H1 (cell line): ENCODE data around the gene TEAD3. TPM values are rescaled to one million over a fixed set of nuclear protein-coding genes. Genes with fewer than 3 reads are reported as not detected.

Experiments used
- CTCF ChIA-PET: fragments of 300-600 bp; sonication (Branson Sonifier 250); formaldehyde crosslinking; loops from one replicate; lab custom pipeline; 2021; ENCODE audit not compliant: partially characterized antibody; lab: Charles Lee
- POLR2A ChIA-PET: fragments of 300-600 bp; sonication (Branson Sonifier 250); formaldehyde crosslinking; loops from one replicate; lab custom pipeline; 2021; ENCODE audit warnings: inconsistent platforms; ENCODE audit not compliant: partially characterized antibody; lab: Charles Lee
- DNase-seq, 2 experiments: peaks; one replicate each; pipeline versions ENCODE4 v3.0.0 to v3.0.0-alpha.2; 2010 to 2022; ENCODE audit warnings: low spot score in 2 of 2, low read depth in 1 of 2, mixed read lengths in 1 of 2
- FAIRE-seq: peaks from 2 replicates; lab custom pipeline; 2011; peaks lifted over from hg19 to GRCh38; lab: Jason Lieb, UNC
- H2AFZ ChIP-seq: 2 replicates; pipeline ENCODE4 v1.8.1; 2012; ENCODE audit warnings: low read length, inconsistent platforms
- H2AK5ac ChIP-seq: 2 replicates; pipeline ENCODE4 v1.6.1; 2013; ENCODE audit warnings: low read depth, low read length
- H2BK120ac ChIP-seq: replicated peaks from 2 replicates; pipeline ENCODE3; 2013; ENCODE audit warnings: low read depth, low read length, inconsistent platforms
- H2BK12ac ChIP-seq: 2 replicates; pipeline ENCODE4 v1.6.1; 2013; ENCODE audit warnings: low read depth, low read length
- H2BK15ac ChIP-seq: 2 replicates; pipeline ENCODE4 v1.6.1; 2013; ENCODE audit warnings: low read length
- H2BK20ac ChIP-seq: 2 replicates; pipeline ENCODE4 v1.6.1; 2013; ENCODE audit warnings: low read length
- H2BK5ac ChIP-seq: 2 replicates; pipeline ENCODE4 v1.6.1; 2013; ENCODE audit warnings: low read depth, low read length
- H3K14ac ChIP-seq: 2 replicates; pipeline ENCODE4 v1.6.1; 2013; ENCODE audit warnings: inconsistent platforms; ENCODE audit not compliant: insufficient read length
- H3K18ac ChIP-seq: 2 replicates; pipeline ENCODE4 v1.6.1; 2013; ENCODE audit warnings: low read length; ENCODE audit errors: extremely low read depth
- H3K23ac ChIP-seq: 2 replicates; pipeline ENCODE4 v1.6.1; 2013; ENCODE audit warnings: inconsistent platforms; ENCODE audit not compliant: insufficient read length
- H3K23me2 ChIP-seq: 2 replicates; pipeline ENCODE4 v1.6.1; 2013; ENCODE audit warnings: low read depth, low read length
- H3K27ac ChIP-seq: 2 replicates; pipeline ENCODE4 v1.6.1; 2011; ENCODE audit warnings: low read depth, low read length, inconsistent platforms
- H3K27me3 ChIP-seq, 4 experiments: replicated peaks in 1 of 4; 1 replicate in 1 of 4; 2 replicates in 3 of 4; pipeline versions ENCODE4 v1.6.1 to v1.8.1; 2011 to 2013; ENCODE audit warnings: low read length in 3 of 4, mild to moderate bottlenecking in 3 of 4, inconsistent platforms in 2 of 4, mixed read lengths in 2 of 4, moderate library complexity in 1 of 4; ENCODE audit not compliant: control insufficient read depth in 3 of 4, insufficient read depth in 3 of 4; ENCODE audit errors: extremely low read depth in 1 of 4
- H3K36me3 ChIP-seq, 4 experiments: 2 replicates each; pipeline versions ENCODE4 v1.6.1 to v1.8.1; 2011 to 2013; ENCODE audit warnings: mild to moderate bottlenecking in 4 of 4, low read length in 3 of 4, moderate library complexity in 2 of 4, control low read depth in 1 of 4, inconsistent platforms in 1 of 4; ENCODE audit not compliant: insufficient read depth in 4 of 4, control insufficient read depth in 2 of 4
- H3K4ac ChIP-seq: replicated peaks from 2 replicates; pipeline ENCODE3; 2013; ENCODE audit warnings: low read length, low read depth, mixed read lengths, inconsistent platforms; ENCODE audit not compliant: insufficient read length
- H3K4me1 ChIP-seq, 4 experiments: replicated peaks in 1 of 4; 1 replicate in 1 of 4; 2 replicates in 3 of 4; pipeline versions ENCODE4 v1.6.1 to v1.8.1; 2011 to 2013; ENCODE audit warnings: low read length in 3 of 4, inconsistent platforms in 2 of 4, mixed read lengths in 1 of 4; ENCODE audit not compliant: insufficient read depth in 4 of 4, control insufficient read depth in 3 of 4
- H3K4me2 ChIP-seq, 2 experiments: 2 replicates each; pipeline versions ENCODE4 v1.6.1 to v1.8.1; 2011 to 2013; ENCODE audit warnings: low read depth in 2 of 2, low read length in 2 of 2, control low read depth in 1 of 2, inconsistent platforms in 1 of 2, mild to moderate bottlenecking in 1 of 2; ENCODE audit not compliant: insufficient read depth in 1 of 2
- H3K4me3 ChIP-seq, 4 experiments: fragments of 200-600, 300-600 bp in 1 of 4; sonication (generic), shearing (Covaris generic), sonication (Bioruptor Twin) in 1 of 4; 2 replicates each; pipeline versions ENCODE4 v1.5.1 to v1.8.1; 2011 to 2016; ENCODE audit warnings: low read length in 4 of 4, low read depth in 3 of 4, control low read depth in 2 of 4, inconsistent platforms in 2 of 4, mild to moderate bottlenecking in 2 of 4, mixed read lengths in 1 of 4, moderate library complexity in 1 of 4; ENCODE audit not compliant: insufficient read depth in 2 of 4; ENCODE audit errors: extremely low read depth in 1 of 4
- H3K56ac ChIP-seq: replicated peaks from 2 replicates; pipeline ENCODE3; 2013; ENCODE audit warnings: low read depth, mild to moderate bottlenecking, mixed read lengths, low read length, inconsistent platforms; ENCODE audit not compliant: insufficient read length
- H3K79me1 ChIP-seq: 2 replicates; pipeline ENCODE4 v1.6.1; 2013; ENCODE audit warnings: low read depth, low read length, control low read depth
- H3K79me2 ChIP-seq, 2 experiments: 2 replicates each; pipeline versions ENCODE4 v1.6.1 to v1.8.1; 2012 to 2013; ENCODE audit warnings: low read length in 2 of 2, mild to moderate bottlenecking in 2 of 2, inconsistent platforms in 1 of 2; ENCODE audit not compliant: insufficient read depth in 2 of 2, control insufficient read depth in 1 of 2
- H3K9ac ChIP-seq, 4 experiments: replicated peaks in 1 of 4; 1 replicate in 1 of 4; 2 replicates in 3 of 4; pipeline versions ENCODE4 v1.6.1 to v1.8.1; 2011 to 2013; ENCODE audit warnings: low read depth in 3 of 4, low read length in 3 of 4, control low read depth in 2 of 4, mild to moderate bottlenecking in 2 of 4, moderate library complexity in 2 of 4, inconsistent platforms in 1 of 4; ENCODE audit errors: extremely low read depth in 1 of 4
- H3K9me3 ChIP-seq, 2 experiments: 2 replicates each; pipeline versions ENCODE4 v1.6.1 to v1.8.1; 2012 to 2013; ENCODE audit warnings: mild to moderate bottlenecking in 2 of 2, moderate library complexity in 2 of 2, control low read depth in 1 of 2, inconsistent platforms in 1 of 2, low read depth in 1 of 2, low read length in 1 of 2, mixed read lengths in 1 of 2; ENCODE audit not compliant: insufficient read depth in 2 of 2
- H4K20me1 ChIP-seq, 2 experiments: replicated peaks in 1 of 2; 2 replicates each; pipeline versions ENCODE3 to v1.8.1; 2011 to 2013; ENCODE audit warnings: inconsistent platforms in 2 of 2, low read length in 2 of 2, mild to moderate bottlenecking in 1 of 2; ENCODE audit not compliant: insufficient read depth in 2 of 2, control insufficient read depth in 1 of 2
- H4K5ac ChIP-seq: 2 replicates; pipeline ENCODE4 v1.6.1; 2013; ENCODE audit warnings: low read length, low read depth, mixed read lengths, inconsistent platforms; ENCODE audit not compliant: insufficient read length
- H4K8ac ChIP-seq: 2 replicates; pipeline ENCODE4 v1.8.0; 2013; ENCODE audit warnings: mild to moderate bottlenecking, moderate library complexity, low read length, inconsistent platforms; ENCODE audit not compliant: insufficient read depth; ENCODE audit errors: extremely low read depth
- H4K91ac ChIP-seq: replicated peaks from 2 replicates; pipeline ENCODE3; 2013; ENCODE audit warnings: low read length, mixed read lengths, inconsistent platforms; ENCODE audit not compliant: insufficient read length
- BACH1 ChIP-seq: IDR thresholded peaks from 2 replicates; pipeline ENCODE4 v1.6.1; 2012; ENCODE audit warnings: low read length, improper control_type of control experiment
- CEBPB ChIP-seq: IDR thresholded peaks from 2 replicates; pipeline ENCODE4 v1.6.1; 2012; ENCODE audit warnings: low read depth, low read length
- CREB1 ChIP-seq: IDR thresholded peaks from 2 replicates; pipeline ENCODE4 v1.6.1; 2012; ENCODE audit warnings: inconsistent platforms
- EGR1 ChIP-seq: IDR thresholded peaks from 2 replicates; pipeline ENCODE4 v1.6.1; 2011; ENCODE audit warnings: low read depth, low read length, borderline replicate concordance
- JUN ChIP-seq: IDR thresholded peaks from 2 replicates; pipeline ENCODE4 v1.6.1; 2011; ENCODE audit warnings: low read depth, mild to moderate bottlenecking, improper control_type of control experiment, low read length
- KDM1A ChIP-seq: fragments of 200-600, 300-600 bp; sonication (generic); IDR thresholded peaks from 2 replicates; pipeline ENCODE4 v1.7.1; 2016; ENCODE audit warnings: mild to moderate bottlenecking, low read length, borderline replicate concordance
- KDM5A ChIP-seq: fragments of 200-600 bp; IDR thresholded peaks from 2 replicates; pipeline ENCODE4 v1.7.1; 2012; ENCODE audit warnings: mild to moderate bottlenecking, low read length, inconsistent platforms, mixed read lengths
- POLR2A ChIP-seq, 2 experiments: IDR thresholded peaks; 1 replicate in 1 of 2; 2 replicates in 1 of 2; pipeline ENCODE4 v1.6.1; 2011; ENCODE audit warnings: low read depth in 2 of 2, low read length in 2 of 2, mild to moderate bottlenecking in 2 of 2; ENCODE audit errors: control extremely low read depth in 1 of 2
- RAD21 ChIP-seq, 2 experiments: IDR thresholded peaks in 1 of 2; conservative IDR thresholded peaks in 1 of 2; 2 replicates each; pipeline ENCODE4 v1.6.1; 2011; ENCODE audit warnings: low read depth in 2 of 2, low read length in 2 of 2, improper control_type of control experiment in 1 of 2, inconsistent platforms in 1 of 2, mild to moderate bottlenecking in 1 of 2, moderate library complexity in 1 of 2
- RXRA ChIP-seq: IDR thresholded peaks from 2 replicates; pipeline ENCODE4 v1.6.1; 2011; ENCODE audit warnings: low read depth, mild to moderate bottlenecking, low read length, moderate library complexity; ENCODE audit not compliant: insufficient read depth
- SP2 ChIP-seq: IDR thresholded peaks from 2 replicates; pipeline ENCODE4 v1.6.1; 2012; ENCODE audit warnings: mild to moderate bottlenecking, low read length, inconsistent platforms
- SRF ChIP-seq: IDR thresholded peaks from 2 replicates; pipeline ENCODE4 v1.6.1; 2011; ENCODE audit warnings: mild to moderate bottlenecking, low read depth, low read length, moderate library complexity
- TAF7 ChIP-seq: optimal IDR thresholded peaks from 2 replicates; pipeline ENCODE3; 2011; ENCODE audit warnings: low read depth, mild to moderate bottlenecking, inconsistent platforms, low read length, moderate library complexity, borderline replicate concordance
- TBP ChIP-seq: IDR thresholded peaks from 2 replicates; pipeline ENCODE4 v1.6.1; 2011; ENCODE audit warnings: low read depth, low read length, improper control_type of control experiment
- TCF12 ChIP-seq: IDR thresholded peaks from 2 replicates; pipeline ENCODE4 v1.6.1; 2011; ENCODE audit warnings: low read depth, mild to moderate bottlenecking, low read length
- WGBS, 2 experiments: shearing (Covaris generic) in 1 of 2; methylation state at CpG; one replicate each; pipeline versions ENCODE4 v1.1.6 to v1.1.7; 2013 to 2015; ENCODE audit warnings: low lambda C conversion rate in 2 of 2, mixed read lengths in 2 of 2, inconsistent platforms in 1 of 2, low coverage in 1 of 2, missing lambda C conversion rate in 1 of 2; ENCODE audit not compliant: insufficient replicate concordance in 2 of 2, insufficient coverage in 1 of 2, insufficient read length in 1 of 2; ENCODE audit errors: extremely low coverage in 1 of 2, missing lambda C conversion rate in 1 of 2; 5-methylcytosine and 5-hydroxymethylcytosine counted together
- polyA plus RNA-seq, 7 experiments: library from polyadenylated mRNA; depleted of rRNA in 3 of 7; stranded (reverse) in 5 of 7; unstranded in 2 of 7; fragments of >200 nt in 5 of 7; fragments of 200-250 nt in 2 of 7; gene quantifications; 1 replicate in 5 of 7; 2 replicates in 1 of 7; 4 replicates in 1 of 7; pipeline versions ENCODE4 v1.2.1 to v1.2.3, GENCODE V29; 2011 to 2013; ENCODE audit warnings: missing spikeins in 2 of 7, mixed read lengths in 2 of 7
- total RNA-seq: library from RNA; stranded (reverse); fragmentation: NEBNext Ultra II Directional; extraction: Animal tissue kit (Norgen Biotek cat#: 25700); gene quantifications from 2 replicates; pipeline ENCODE4 v1.2.1, GENCODE V29; 2021

Gene TEAD3
- total and polyA plus RNA-seq, 2 of the 8 experiments (the other 6 are each of a cell fraction or from before 2014, with no cell fraction given) = 20.1 to 28.7 TPM

- peaks cover 0 to 16% (median 10%) of the 10 kb centered on the region in 4 experiments; a peak in 6 of 7 replicates for H3K4me1 ChIP-seq
- H2BK20ac ChIP-seq = no peak overlapping the region
- H3K36me3 ChIP-seq = no peaks in the 10 kb centered on the region
- H3K79me1 ChIP-seq = no peaks in the 10 kb centered on the region
- CTCF ChIA-PET = interaction anchor here (0.6 to 32.2 kb wide), 15 partner anchors 8 to 258 kb away, joined by 3 to 521 read pairs (median 3); no protein-coding TSS in a partner anchor
- H2AFZ ChIP-seq = no peak overlapping the region
- no peaks in the 10 kb centered on the region for H3K9me3 ChIP-seq
- no peak overlapping the region; the same call in 1 of the 2 replicates for H2BK12ac ChIP-seq
- 85% methylated on average over 6 of the region's 6 CpGs; no CpG with 5 or more reads in 1 of the 2 experiments for WGBS, 2 experiments
- H2AK5ac ChIP-seq = no peak overlapping the region; the same call in 1 of the 2 replicates
- no peak overlapping the region for H2BK15ac ChIP-seq
- DNase-seq (no peak), FAIRE-seq (no peak)
- no peak overlapping the region for H3K56ac ChIP-seq
- H4K8ac ChIP-seq = no peak overlapping the region
- H4K91ac ChIP-seq = no peak overlapping the region
- no peak overlapping the region for H3K4me3 ChIP-seq
- POLR2A ChIA-PET = interaction anchor here (0.6 to 1.6 kb wide), 7 partner anchors 11 to 48 kb away, joined by 3 to 8 read pairs (median 4); partner anchors contain the start of gene RPL10A
- no peak overlapping the region for H4K5ac ChIP-seq
- H2BK120ac ChIP-seq = no peak overlapping the region
- no peak overlapping the region for H3K27ac ChIP-seq
- no peak overlapping the region for H3K14ac ChIP-seq
- no peaks in the 10 kb centered on the region for H4K20me1 ChIP-seq
- H3K9ac ChIP-seq = no peak overlapping the region
- no peak overlapping the region for H3K23ac ChIP-seq
- no peaks in the 10 kb centered on the region; the same call in 1 of the 2 replicates for H3K23me2 ChIP-seq
- no peaks in the 10 kb centered on the region for H3K79me2 ChIP-seq
- H3K4ac ChIP-seq = no peak overlapping the region
- H3K18ac ChIP-seq = no peak overlapping the region
- no peaks in the 10 kb centered on the region; a peak in 1 of 7 replicates for H3K27me3 ChIP-seq
- H3K4me2 ChIP-seq = no peak overlapping the region
- no peak overlapping the region for H2BK5ac ChIP-seq
- no peak for TF ChIP-seq CEBPB
- no peak for TF ChIP-seq SRF
- TF ChIP-seq KDM5A = no peak
- no peak for TF ChIP-seq TAF7
- no peak for TF ChIP-seq JUN
- TF ChIP-seq RAD21 (IDR thresholded peaks at IDR 0.05 in 1 of 2, conservative IDR thresholded peaks at IDR 0.05 in 1 of 2; ENCODE audit: low read depth in 2 of 2, low read length in 2 of 2) = no peak
- TF ChIP-seq RXRA = no peak
- no peak for TF ChIP-seq EGR1
- TF ChIP-seq BACH1 = no peak
- no peak for TF ChIP-seq KDM1A
- no peak for TF ChIP-seq SP2
- TF ChIP-seq POLR2A (IDR thresholded peaks at IDR 0.05; ENCODE audit: control extremely low read depth in 1 of 2, low read depth in 2 of 2, low read length in 2 of 2) = no peak
- TF ChIP-seq TCF12 = no peak
- no peak for TF ChIP-seq TBP
- TF ChIP-seq CREB1 = no peak
Measured at GRCh38 chr6:35516712-35517111, 19.8 kb upstream of the TEAD3 start.
